ENCODE measurements around the gene COL2A1.

Gene COL2A1

GRCh38 chr12:47947341-47947740 is 56.9 kb downstream of the COL2A1 start:
- no peaks in the 10 kb centered on the region for H3K79me1 ChIP-seq (replicated peaks; ENCODE audit: low read length, poor library complexity, severe bottlenecking)
- no peak overlapping the region for H3K18ac ChIP-seq (ENCODE audit: low read depth in 1 of 2, low read length in 2 of 2)
- no peak overlapping the region for H2BK5ac ChIP-seq (ENCODE audit: low read depth, low read length, poor library complexity, severe bottlenecking)
- no peak overlapping the region for H3K9ac ChIP-seq (ENCODE audit: low read length)
- 71% methylated on average over 12 of the region's 12 CpGs for WGBS
- no peak overlapping the region for H3K27ac ChIP-seq (ENCODE audit: low read length, poor library complexity, severe bottlenecking)
- H3K27me3 ChIP-seq (ENCODE audit: control insufficient read depth in 1 of 2, insufficient read depth in 1 of 2, low read length in 2 of 2) = peaks cover 13 to 24% of the 10 kb centered on the region in 2 experiments
- H3K4me3 ChIP-seq (ENCODE audit: insufficient read depth in 1 of 2, low read depth in 1 of 2, low read length in 2 of 2) = no peak overlapping the region
- H2BK12ac ChIP-seq (ENCODE audit: low read length in 2 of 2) = peak overlapping the region; percentile 17 to 94
- H2AFZ ChIP-seq (ENCODE audit: low read depth, low read length) = no peak overlapping the region
- H3K36me3 ChIP-seq (ENCODE audit: control insufficient read depth in 1 of 2, insufficient read depth in 2 of 2, low read depth in 1 of 2, low read length in 2 of 2) = no peaks in the 10 kb centered on the region
- no peak overlapping the region for H3K14ac ChIP-seq (ENCODE audit: low read length in 2 of 2)
- H4K91ac ChIP-seq (ENCODE audit: low read length) = no peak overlapping the region
- DNase-seq = no peak
- H3K9me3 ChIP-seq (ENCODE audit: control insufficient read depth, low read length) = no peaks in the 10 kb centered on the region
- H3K23ac ChIP-seq (ENCODE audit: low read length in 2 of 2) = no peak overlapping the region
- H3K4ac ChIP-seq (ENCODE audit: low read depth in 1 of 2, low read length in 2 of 2) = peak overlapping the region in 1 of 2 experiments; percentile 61
- H4K8ac ChIP-seq (ENCODE audit: low read length) = no peak overlapping the region
- no peak overlapping the region for H2BK120ac ChIP-seq (ENCODE audit: low read depth, low read length)
- no peak overlapping the region for H2AK5ac ChIP-seq (ENCODE audit: low read length, severe bottlenecking)
- no peak overlapping the region for H3K4me2 ChIP-seq (ENCODE audit: low read length, poor library complexity, severe bottlenecking)
- H2BK15ac ChIP-seq (ENCODE audit: low read depth, poor library complexity, severe bottlenecking) = peak overlapping the region; percentile 31
- H3K4me1 ChIP-seq (ENCODE audit: control insufficient read depth, insufficient read depth, low read depth, low read length) = peaks cover 22% of the 10 kb centered on the region

- no peak overlapping the region for H3K23ac ChIP-seq (ENCODE audit: low read length in 2 of 2)
- H3K4me2 ChIP-seq (ENCODE audit: low read length, poor library complexity, severe bottlenecking) = no peak overlapping the region
- peaks cover 28% of the 10 kb centered on the region for H3K4me1 ChIP-seq (ENCODE audit: control insufficient read depth, insufficient read depth, low read depth, low read length)
- peak overlapping the region; percentile 49 to 94 for H2BK12ac ChIP-seq (ENCODE audit: low read length in 2 of 2)
- no peaks in the 10 kb centered on the region for H3K79me1 ChIP-seq (replicated peaks; ENCODE audit: low read length, poor library complexity, severe bottlenecking)
- DNase-seq = peak; percentile 46
- H3K18ac ChIP-seq (ENCODE audit: low read depth in 1 of 2, low read length in 2 of 2) = peak overlapping the region in 1 of 2 experiments; percentile 44
- no peak overlapping the region for H2BK5ac ChIP-seq (ENCODE audit: low read depth, low read length, poor library complexity, severe bottlenecking)
- peak overlapping the region in 1 of 2 experiments; percentile 9 for H3K14ac ChIP-seq (ENCODE audit: low read length in 2 of 2)
- H4K8ac ChIP-seq (ENCODE audit: low read length) = peak overlapping the region; percentile 55
- no peaks in the 10 kb centered on the region for H3K36me3 ChIP-seq (ENCODE audit: control insufficient read depth in 1 of 2, insufficient read depth in 2 of 2, low read depth in 1 of 2, low read length in 2 of 2)
- peak overlapping the region; percentile 66 for H4K91ac ChIP-seq (ENCODE audit: low read length)
- H2BK15ac ChIP-seq (ENCODE audit: low read depth, poor library complexity, severe bottlenecking) = no peak overlapping the region
- H3K9me3 ChIP-seq (ENCODE audit: control insufficient read depth, low read length) = no peaks in the 10 kb centered on the region
- no peak overlapping the region for H3K27ac ChIP-seq (ENCODE audit: low read length, poor library complexity, severe bottlenecking)
- H3K4ac ChIP-seq (ENCODE audit: low read depth in 1 of 2, low read length in 2 of 2) = peak overlapping the region in 1 of 2 experiments; percentile 13
- H3K27me3 ChIP-seq (ENCODE audit: control insufficient read depth in 1 of 2, insufficient read depth in 1 of 2, low read length in 2 of 2) = peaks cover 7 to 22% of the 10 kb centered on the region in 2 experiments
- no peak overlapping the region for H3K9ac ChIP-seq (ENCODE audit: low read length)
- H2AK5ac ChIP-seq (ENCODE audit: low read length, severe bottlenecking) = no peak overlapping the region
- peak overlapping the region; percentile 42 for H2BK120ac ChIP-seq (ENCODE audit: low read depth, low read length)
- H2AFZ ChIP-seq (ENCODE audit: low read depth, low read length) = peak overlapping the region; percentile 8
- 70% methylated on average over 27 of the region's 27 CpGs for WGBS
- no peak overlapping the region for H3K4me3 ChIP-seq (ENCODE audit: insufficient read depth in 1 of 2, low read depth in 1 of 2, low read length in 2 of 2)
Measured at GRCh38 chr12:47946413-47947323, 57.6 kb downstream of the COL2A1 start.

- no peaks in the 10 kb centered on the region for H3K36me3 ChIP-seq (ENCODE audit: control insufficient read depth in 1 of 2, insufficient read depth in 2 of 2, low read depth in 1 of 2, low read length in 2 of 2)
- H3K4me3 ChIP-seq (ENCODE audit: insufficient read depth in 1 of 2, low read depth in 1 of 2, low read length in 2 of 2) = no peak overlapping the region
- H3K9ac ChIP-seq (ENCODE audit: low read length) = no peak overlapping the region
- H2BK12ac ChIP-seq (ENCODE audit: low read length in 2 of 2) = no peak overlapping the region
- no peak overlapping the region for H2AK5ac ChIP-seq (ENCODE audit: low read length, severe bottlenecking)
- H3K4me1 ChIP-seq (ENCODE audit: control insufficient read depth, insufficient read depth, low read depth, low read length) = peaks cover 31% of the 10 kb centered on the region
- no peak overlapping the region for H3K27ac ChIP-seq (ENCODE audit: low read length, poor library complexity, severe bottlenecking)
- H3K4me2 ChIP-seq (ENCODE audit: low read length, poor library complexity, severe bottlenecking) = no peak overlapping the region
- WGBS = 44% methylated on average over 1 of the region's 1 CpG
- H3K9me3 ChIP-seq (ENCODE audit: control insufficient read depth, low read length) = no peaks in the 10 kb centered on the region
- no peaks in the 10 kb centered on the region for H3K79me1 ChIP-seq (replicated peaks; ENCODE audit: low read length, poor library complexity, severe bottlenecking)
- no peak overlapping the region for H3K18ac ChIP-seq (ENCODE audit: low read depth in 1 of 2, low read length in 2 of 2)
- no peak overlapping the region for H2BK5ac ChIP-seq (ENCODE audit: low read depth, low read length, poor library complexity, severe bottlenecking)
- H4K8ac ChIP-seq (ENCODE audit: low read length) = no peak overlapping the region
- no peak overlapping the region for H3K23ac ChIP-seq (ENCODE audit: low read length in 2 of 2)
- no peak overlapping the region for H4K91ac ChIP-seq (ENCODE audit: low read length)
- H3K14ac ChIP-seq (ENCODE audit: low read length in 2 of 2) = no peak overlapping the region
- H2BK15ac ChIP-seq (ENCODE audit: low read depth, poor library complexity, severe bottlenecking) = no peak overlapping the region
- no peak overlapping the region for H3K4ac ChIP-seq (ENCODE audit: low read depth in 1 of 2, low read length in 2 of 2)
- H2AFZ ChIP-seq (ENCODE audit: low read depth, low read length) = no peak overlapping the region
- peaks cover 7 to 20% of the 10 kb centered on the region in 2 experiments for H3K27me3 ChIP-seq (ENCODE audit: control insufficient read depth in 1 of 2, insufficient read depth in 1 of 2, low read length in 2 of 2)
- no peak for DNase-seq
- H2BK120ac ChIP-seq (ENCODE audit: low read depth, low read length) = no peak overlapping the region
Measured at GRCh38 chr12:47945341-47945728, 58.9 kb downstream of the COL2A1 start.

GRCh38 chr12:47944685-47945340 is 59.5 kb downstream of the COL2A1 start:
- no peak overlapping the region for H3K4ac ChIP-seq (ENCODE audit: low read depth in 1 of 2, low read length in 2 of 2)
- no peak overlapping the region for H2BK120ac ChIP-seq (ENCODE audit: low read depth, low read length)
- no peak overlapping the region for H2BK12ac ChIP-seq (ENCODE audit: low read length in 2 of 2)
- no peak overlapping the region for H2BK5ac ChIP-seq (ENCODE audit: low read depth, low read length, poor library complexity, severe bottlenecking)
- H3K9ac ChIP-seq (ENCODE audit: low read length) = no peak overlapping the region
- H3K4me2 ChIP-seq (ENCODE audit: low read length, poor library complexity, severe bottlenecking) = no peak overlapping the region
- H3K9me3 ChIP-seq (ENCODE audit: control insufficient read depth, low read length) = no peaks in the 10 kb centered on the region
- H2AFZ ChIP-seq (ENCODE audit: low read depth, low read length) = no peak overlapping the region
- no peak overlapping the region for H4K8ac ChIP-seq (ENCODE audit: low read length)
- 73% methylated on average over 6 of the region's 6 CpGs for WGBS
- no peak overlapping the region for H3K27ac ChIP-seq (ENCODE audit: low read length, poor library complexity, severe bottlenecking)
- no peak overlapping the region for H3K23ac ChIP-seq (ENCODE audit: low read length in 2 of 2)
- no peak for DNase-seq
- H4K91ac ChIP-seq (ENCODE audit: low read length) = no peak overlapping the region
- peaks cover 28% of the 10 kb centered on the region for H3K4me1 ChIP-seq (ENCODE audit: control insufficient read depth, insufficient read depth, low read depth, low read length)
- H3K14ac ChIP-seq (ENCODE audit: low read length in 2 of 2) = no peak overlapping the region
- H2AK5ac ChIP-seq (ENCODE audit: low read length, severe bottlenecking) = no peak overlapping the region
- H3K4me3 ChIP-seq (ENCODE audit: insufficient read depth in 1 of 2, low read depth in 1 of 2, low read length in 2 of 2) = no peak overlapping the region
- no peaks in the 10 kb centered on the region for H3K36me3 ChIP-seq (ENCODE audit: control insufficient read depth in 1 of 2, insufficient read depth in 2 of 2, low read depth in 1 of 2, low read length in 2 of 2)
- H2BK15ac ChIP-seq (ENCODE audit: low read depth, poor library complexity, severe bottlenecking) = no peak overlapping the region
- no peaks in the 10 kb centered on the region for H3K79me1 ChIP-seq (replicated peaks; ENCODE audit: low read length, poor library complexity, severe bottlenecking)
- H3K27me3 ChIP-seq (ENCODE audit: control insufficient read depth in 1 of 2, insufficient read depth in 1 of 2, low read length in 2 of 2) = peaks cover 7 to 25% of the 10 kb centered on the region in 2 experiments
- H3K18ac ChIP-seq (ENCODE audit: low read depth in 1 of 2, low read length in 2 of 2) = no peak overlapping the region
